GM18507 (cell line): ENCODE data around the gene ADAMTS14.

Experiments used
- DNase-seq: peaks from one replicate; pipeline ENCODE4 v3.0.0; 2011; ENCODE audit warnings: low read depth; ENCODE audit not compliant: insufficient read length; ENCODE audit errors: extremely low spot score
- FAIRE-seq: peaks from 2 replicates; lab custom pipeline; 2011; peaks lifted over from hg19 to GRCh38; lab: Jason Lieb, UNC

ADAMTS14 gene

GRCh38 chr10:70801854-70802253, 129.5 kb downstream of the ADAMTS14 start:
- no peak for DNase-seq
- FAIRE-seq = no peak

- DNase-seq = no peak
- FAIRE-seq = no peak
Measured at GRCh38 chr10:70803775-70804420, 131.6 kb downstream of the ADAMTS14 start.

GRCh38 chr10:70804421-70804808, 132.1 kb downstream of the ADAMTS14 start:
- DNase-seq = no peak
- FAIRE-seq = no peak

GRCh38 chr10:70805619-70806215, 133.4 kb downstream of the ADAMTS14 start:
- FAIRE-seq (no peak), DNase-seq (no peak)

- FAIRE-seq = no peak
- no peak for DNase-seq
Measured at GRCh38 chr10:70806841-70807240, 134.5 kb downstream of the ADAMTS14 start.

- FAIRE-seq (no peak), DNase-seq (no peak)
Measured at GRCh38 chr10:70807556-70807955, 135.2 kb downstream of the ADAMTS14 start.

- DNase-seq (no peak), FAIRE-seq (no peak)
Measured at GRCh38 chr10:70809011-70809611, 136.8 kb downstream of the ADAMTS14 start.

GRCh38 chr10:70809726-70810125, 137.4 kb downstream of the ADAMTS14 start:
- DNase-seq (no peak), FAIRE-seq (no peak)

- no peak for FAIRE-seq
Measured at GRCh38 chr10:70810967-70811366, 138.7 kb downstream of the ADAMTS14 start.

GRCh38 chr10:70811881-70812280, 139.6 kb downstream of the ADAMTS14 start:
- DNase-seq (no peak), FAIRE-seq (no peak)

More at GRCh38 chr10:70810967-70811366, 138.7 kb downstream of the ADAMTS14 start:
- no peak for DNase-seq
